Activated CD8-positive, alpha-beta memory T cell treated with anti-CD3 and anti-CD28 coated beads, Interleukin-2, amount 50 U/mL, for 24 hours (primary cell): ENCODE measurements around the gene TAS2R43.
"Not testable (repeated sequence)": the region's sequence is repeated elsewhere in the genome, so short reads cannot be mapped to it uniquely, and the experiment has no call there.

Source experiments
- DNase-seq: peaks from one replicate; pipeline ENCODE4 v3.0.0-alpha.2; 2020; ENCODE audit errors: extremely low read depth

The TAS2R43 gene

DNA sequence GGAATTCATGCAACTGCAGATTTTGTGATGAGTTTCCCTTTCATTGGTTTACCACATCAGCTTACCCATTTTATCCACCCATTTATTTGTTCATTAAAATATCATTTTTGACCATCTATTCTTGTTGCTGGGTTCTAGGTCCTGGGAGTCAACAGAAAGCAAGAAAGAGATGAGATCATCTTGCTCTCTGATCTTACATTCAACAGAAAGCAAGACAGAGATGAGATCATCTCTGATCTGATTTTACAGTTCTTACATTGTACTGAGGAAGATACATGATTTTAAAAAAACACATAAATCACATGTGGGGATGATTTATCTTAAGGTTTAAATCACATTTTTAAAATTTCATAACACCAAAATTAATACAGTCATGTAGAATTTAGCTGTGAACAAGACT, 32.3 kb downstream of the TAS2R43 start:
- DNase-seq, result no peak

DNA sequence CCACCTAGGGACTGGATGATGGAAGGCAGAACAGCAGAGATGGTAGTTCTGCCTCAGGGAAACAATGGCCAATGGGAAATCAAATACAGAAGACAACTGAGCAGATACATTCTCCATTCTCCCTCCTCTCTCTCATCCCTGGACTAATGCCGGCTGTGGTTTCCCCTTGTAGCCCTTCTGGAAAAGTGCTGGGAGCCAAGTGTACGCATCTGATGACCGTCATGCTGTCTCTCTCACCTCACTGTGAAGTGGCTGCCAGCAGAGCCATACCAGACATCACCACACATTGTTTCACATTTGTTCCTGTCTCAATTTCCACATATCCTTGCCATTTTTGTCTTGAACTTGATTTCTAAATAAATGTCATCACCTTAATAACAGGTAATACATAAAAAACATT, 33.1 kb downstream of the TAS2R43 start:
- no peak for DNase-seq

DNA sequence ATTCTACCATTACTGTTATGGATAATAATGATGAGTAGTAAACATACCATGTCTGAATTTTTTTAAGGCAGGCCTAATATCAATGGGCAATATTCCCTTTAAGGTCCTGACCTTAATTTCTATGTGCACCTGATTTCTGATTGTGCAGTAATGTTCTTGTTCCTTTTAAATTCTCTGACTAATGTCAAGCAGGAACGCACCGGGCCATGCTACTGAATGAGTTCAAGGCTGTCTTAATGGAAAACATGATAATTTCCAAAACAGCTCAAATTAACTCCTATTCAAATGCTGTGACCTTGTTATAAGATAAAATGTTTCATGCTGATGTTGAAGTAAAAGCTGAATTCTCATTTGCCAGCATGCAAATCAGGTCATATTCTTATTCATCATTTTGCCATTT, 36.8 kb downstream of the TAS2R43 start:
- no peak for DNase-seq

DNA sequence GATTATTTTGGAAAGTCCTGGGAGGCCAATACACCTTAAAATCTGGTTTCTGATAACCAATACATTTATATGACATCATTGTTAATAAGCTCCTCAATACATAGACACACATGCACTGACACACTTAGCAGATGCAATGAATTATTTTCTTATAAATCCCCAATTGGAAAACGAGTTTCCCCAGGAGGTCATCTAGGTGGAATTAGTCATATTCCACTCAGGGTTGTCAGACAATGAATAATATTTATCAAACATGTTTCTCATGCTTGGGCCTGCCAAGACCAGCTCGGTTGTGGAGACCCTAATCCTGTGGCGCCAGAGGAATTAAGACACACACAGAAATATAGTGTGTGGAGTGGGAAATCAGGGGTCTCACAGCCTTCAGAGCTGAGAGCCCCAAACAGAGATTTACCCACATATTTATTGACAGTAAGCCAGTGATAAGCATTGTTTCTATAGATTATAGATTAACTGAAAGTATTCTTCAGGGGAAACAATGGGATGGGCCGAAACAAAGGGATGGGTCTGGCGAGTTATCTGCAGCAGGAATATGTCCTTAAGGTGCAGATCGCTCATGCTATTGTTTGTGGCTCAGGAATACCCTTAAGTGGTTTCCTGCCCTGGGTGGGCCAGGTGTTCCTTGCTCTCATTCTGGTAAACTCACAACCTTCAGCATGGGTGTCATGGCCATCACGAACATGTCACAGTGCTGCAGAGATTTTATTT, 42.1 kb downstream of the TAS2R43 start:
- not testable (repeated sequence) for DNase-seq

DNA sequence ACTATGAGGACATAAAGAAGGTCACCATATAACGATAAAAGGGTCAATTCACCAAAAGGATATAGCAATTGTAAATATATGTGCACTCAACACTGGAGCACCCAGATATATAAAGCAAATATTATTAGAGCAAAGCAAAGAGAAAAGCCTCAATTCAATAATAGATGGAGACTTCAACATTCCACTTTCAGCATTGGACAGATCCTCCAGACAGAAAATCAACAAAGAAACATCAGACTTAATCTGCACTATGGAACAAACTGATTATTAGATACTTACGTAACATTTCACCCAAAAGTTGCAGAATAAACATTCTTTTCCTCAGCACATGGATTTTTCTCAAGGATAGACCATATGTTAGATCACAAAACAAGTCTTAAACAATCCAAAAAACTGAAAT, 50.7 kb downstream of the TAS2R43 start:
- not testable (repeated sequence) for DNase-seq
